Heart left ventricle (tissue), 13 donors: ENCODE results near the gene RNF181.

ENCODE experiments used
- POLR2A ChIP-seq, 2 donors: fragments of 450-650 bp; IDR thresholded peaks; one replicate each; pipeline ENCODE4 v1.6.1; 2017; ENCODE audit warnings: antibody characterized with exemption in 2 of 2, mild to moderate bottlenecking in 2 of 2, moderate library complexity in 2 of 2
- TF ChIP-seq, protein P1 (sequence below), 12 donors: fragments of 200-600 bp; sonication (generic) in 4 of 12; IDR thresholded peaks; one replicate each; pipeline versions ENCODE4 v1.5.0 to v1.8.0; 2018 to 2022; ENCODE audit warnings: antibody characterized with exemption in 12 of 12, mild to moderate bottlenecking in 5 of 12
- donor health status: ischemic (EF 13 %, LVEDD 7.1; RV severe dilation, severe dysfunction).
- donor health status: DM: no; HTN: yes; CAD: no.
- donor health status: DM: no; HTN: no; CAD: no.
- donor health status: ischemic (EF 25% LVEDD 6.9; RV normal size, moderate dysfunction).
- donor health status: ischemic (EF 25% LVEDD 5.7; RV mildly dilated, moderate dysfunction).
- donor health status: ischemic (EF 35%, LVEDD 5.7; RV mildly dilated, moderate dysfunction).
- donor health status: nonischemic (EF 11% LVEDD 7.7; RV severe dilation, severe dysfunction).
- donor health status: DM: yes; HTN: yes; CAD: no.
- donor health status: PGD.
- donor health status: ischemic (EF 29% LVEDD 5.4; RV normal size, mild dysfunction).
- donor health status: nonischemic (EF 23%, LVEDD 6.1; RV moderate dilation, normal function).

DNA sequence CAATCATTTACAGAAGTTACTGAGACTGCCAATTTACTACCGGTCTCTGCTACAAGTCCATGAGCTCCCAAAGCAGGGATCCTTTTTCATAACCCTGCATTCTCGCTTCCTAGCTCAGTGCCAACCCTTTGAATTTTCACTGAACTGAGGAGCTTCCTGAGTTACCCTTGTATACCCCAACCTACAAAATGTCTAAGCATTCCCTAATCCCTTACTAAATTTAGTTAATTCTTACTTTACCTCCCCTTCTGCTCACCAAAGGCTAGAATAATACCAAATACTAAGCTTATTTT, 47.0 kb upstream of the RNF181 start:
- TF ChIP-seq, protein P1, sequence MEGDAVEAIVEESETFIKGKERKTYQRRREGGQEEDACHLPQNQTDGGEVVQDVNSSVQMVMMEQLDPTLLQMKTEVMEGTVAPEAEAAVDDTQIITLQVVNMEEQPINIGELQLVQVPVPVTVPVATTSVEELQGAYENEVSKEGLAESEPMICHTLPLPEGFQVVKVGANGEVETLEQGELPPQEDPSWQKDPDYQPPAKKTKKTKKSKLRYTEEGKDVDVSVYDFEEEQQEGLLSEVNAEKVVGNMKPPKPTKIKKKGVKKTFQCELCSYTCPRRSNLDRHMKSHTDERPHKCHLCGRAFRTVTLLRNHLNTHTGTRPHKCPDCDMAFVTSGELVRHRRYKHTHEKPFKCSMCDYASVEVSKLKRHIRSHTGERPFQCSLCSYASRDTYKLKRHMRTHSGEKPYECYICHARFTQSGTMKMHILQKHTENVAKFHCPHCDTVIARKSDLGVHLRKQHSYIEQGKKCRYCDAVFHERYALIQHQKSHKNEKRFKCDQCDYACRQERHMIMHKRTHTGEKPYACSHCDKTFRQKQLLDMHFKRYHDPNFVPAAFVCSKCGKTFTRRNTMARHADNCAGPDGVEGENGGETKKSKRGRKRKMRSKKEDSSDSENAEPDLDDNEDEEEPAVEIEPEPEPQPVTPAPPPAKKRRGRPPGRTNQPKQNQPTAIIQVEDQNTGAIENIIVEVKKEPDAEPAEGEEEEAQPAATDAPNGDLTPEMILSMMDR (IDR thresholded peaks at IDR 0.05): no peak
- TF ChIP-seq POLR2A (IDR thresholded peaks at IDR 0.05): no peak
